ENCODE measurements around the gene HOXC11.

Gene HOXC11

DNA sequence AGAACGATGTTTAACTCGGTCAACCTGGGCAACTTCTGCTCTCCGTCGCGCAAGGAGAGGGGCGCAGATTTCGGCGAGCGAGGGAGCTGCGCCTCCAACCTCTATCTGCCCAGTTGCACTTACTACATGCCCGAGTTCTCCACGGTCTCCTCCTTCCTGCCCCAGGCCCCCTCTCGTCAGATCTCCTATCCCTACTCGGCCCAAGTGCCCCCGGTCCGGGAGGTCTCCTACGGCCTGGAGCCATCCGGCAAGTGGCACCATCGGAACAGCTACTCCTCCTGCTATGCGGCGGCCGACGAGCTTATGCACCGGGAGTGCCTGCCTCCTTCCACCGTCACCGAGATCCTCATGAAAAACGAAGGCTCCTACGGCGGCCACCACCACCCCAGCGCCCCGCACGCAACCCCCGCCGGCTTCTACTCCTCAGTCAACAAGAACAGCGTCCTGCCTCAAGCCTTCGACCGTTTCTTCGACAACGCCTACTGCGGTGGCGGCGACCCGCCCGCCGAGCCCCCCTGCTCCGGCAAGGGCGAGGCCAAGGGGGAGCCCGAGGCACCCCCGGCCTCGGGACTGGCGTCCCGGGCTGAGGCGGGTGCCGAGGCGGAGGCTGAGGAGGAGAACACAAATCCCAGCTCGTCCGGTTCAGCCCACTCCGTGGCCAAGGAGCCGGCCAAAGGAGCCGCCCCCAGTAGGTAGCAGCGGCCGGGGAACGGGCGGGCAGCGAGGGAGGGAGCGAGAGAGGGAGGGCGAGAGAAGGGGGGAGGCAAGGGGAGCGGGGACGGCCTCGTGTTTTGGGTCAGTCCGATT, 513 bp downstream of the HOXC11 start:
- DNase-seq (ENCODE audit: low read depth), result no peak

DNA sequence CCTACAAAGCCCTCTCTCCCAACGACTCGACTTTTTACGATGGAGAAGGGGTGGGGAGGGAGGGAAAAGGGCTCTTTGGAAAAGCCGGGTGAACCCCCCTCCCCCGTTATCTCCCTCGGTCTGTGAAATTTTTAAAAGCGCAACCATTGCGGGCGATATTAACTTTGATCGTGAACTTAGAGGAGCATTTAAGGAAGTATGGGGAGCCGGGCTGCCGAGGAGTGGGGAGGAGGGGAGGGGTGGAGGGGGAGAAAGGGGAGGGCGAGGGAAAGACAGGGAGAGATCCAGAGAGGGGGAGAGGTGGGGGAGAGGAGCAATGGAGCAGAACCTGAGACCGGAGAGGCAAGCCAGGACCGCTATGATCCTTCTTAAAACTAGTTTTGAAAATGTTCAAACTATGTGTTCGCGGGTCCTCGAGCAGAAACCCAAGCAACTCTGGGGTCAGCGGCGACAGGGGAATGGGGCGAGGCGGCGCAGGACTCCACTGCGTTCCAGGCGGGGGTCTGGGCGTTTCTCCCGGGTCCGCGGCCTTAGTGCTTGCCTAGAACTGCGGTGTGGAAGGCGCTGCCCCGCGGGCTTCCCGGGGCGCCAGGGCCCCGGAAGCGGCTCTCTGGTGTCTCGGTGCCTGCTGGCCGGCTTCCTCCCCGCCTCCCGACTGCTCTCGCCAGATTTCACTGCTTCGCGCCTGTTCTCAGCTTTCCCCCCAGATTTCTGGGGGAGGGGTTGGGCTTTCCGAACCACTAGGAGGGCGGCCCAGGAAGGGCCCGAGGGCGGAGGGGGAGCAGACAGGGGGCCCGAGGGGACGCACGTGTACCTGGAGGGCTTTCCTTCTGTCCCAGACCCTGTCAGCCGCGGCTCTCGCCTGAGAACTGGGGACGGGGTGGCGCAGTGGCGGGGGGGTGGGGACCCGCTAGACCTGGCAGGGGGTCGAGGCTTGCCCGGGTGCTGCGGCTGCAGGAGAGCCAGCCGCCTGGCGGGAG, 1.4 kb downstream of the HOXC11 start, which contains the start of gene HOTAIR:
Gene HOTAIR, minus strand, starts transcription at position 871 of the 980 bp plus-strand sequence.
- no peak for DNase-seq (ENCODE audit: low read depth)

DNA sequence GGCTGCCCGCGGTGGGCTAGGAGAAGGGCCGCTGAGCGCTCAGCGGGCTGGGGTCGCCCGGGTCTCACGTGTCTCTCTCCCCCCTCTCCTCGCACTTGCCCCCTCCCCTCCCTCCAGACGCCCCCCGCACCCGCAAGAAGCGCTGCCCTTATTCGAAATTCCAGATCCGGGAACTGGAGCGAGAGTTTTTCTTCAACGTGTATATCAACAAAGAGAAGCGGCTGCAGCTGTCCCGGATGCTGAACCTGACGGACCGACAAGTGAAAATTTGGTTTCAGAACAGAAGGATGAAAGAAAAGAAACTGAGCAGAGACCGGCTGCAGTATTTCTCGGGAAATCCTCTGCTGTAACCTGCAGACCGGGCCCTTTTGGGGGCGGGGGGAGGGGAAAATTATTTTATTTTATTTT, 2.1 kb downstream of the HOXC11 start:
- no peak for DNase-seq (ENCODE audit: low read depth)

DNA sequence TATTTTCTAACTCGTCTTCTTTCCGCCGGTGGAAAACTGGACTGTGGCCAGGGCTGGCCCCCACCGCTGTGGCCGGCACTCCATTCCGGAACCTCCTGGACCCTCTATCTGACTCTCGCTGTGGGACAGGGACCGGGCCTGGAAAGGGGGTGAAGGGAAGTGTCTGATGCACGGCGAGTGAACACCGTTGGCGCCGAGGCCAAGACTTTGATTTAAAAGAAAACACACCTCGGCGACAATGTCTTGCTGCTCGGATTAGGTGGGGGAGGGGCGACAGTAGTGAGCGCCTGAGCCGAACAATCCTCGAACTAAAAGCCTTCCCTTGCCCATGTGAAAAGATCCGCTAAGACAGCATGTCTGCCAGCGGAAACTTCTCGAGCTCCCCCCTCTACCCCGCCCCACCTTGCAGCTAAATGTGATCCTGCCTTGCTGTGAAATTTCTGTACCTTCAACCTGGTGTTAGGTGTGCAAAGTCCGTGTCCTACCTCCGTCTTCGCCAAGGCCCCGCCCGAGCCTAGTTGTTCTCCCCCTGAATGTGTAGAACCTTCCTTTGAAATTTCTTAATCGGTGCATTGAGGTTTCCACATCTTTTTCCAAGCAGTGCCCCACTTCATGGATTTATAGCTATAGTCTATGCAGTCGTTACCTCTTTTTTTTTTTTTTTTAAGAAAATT, 2.7 kb downstream of the HOXC11 start:
- no peak for DNase-seq (ENCODE audit: low read depth)

DNA sequence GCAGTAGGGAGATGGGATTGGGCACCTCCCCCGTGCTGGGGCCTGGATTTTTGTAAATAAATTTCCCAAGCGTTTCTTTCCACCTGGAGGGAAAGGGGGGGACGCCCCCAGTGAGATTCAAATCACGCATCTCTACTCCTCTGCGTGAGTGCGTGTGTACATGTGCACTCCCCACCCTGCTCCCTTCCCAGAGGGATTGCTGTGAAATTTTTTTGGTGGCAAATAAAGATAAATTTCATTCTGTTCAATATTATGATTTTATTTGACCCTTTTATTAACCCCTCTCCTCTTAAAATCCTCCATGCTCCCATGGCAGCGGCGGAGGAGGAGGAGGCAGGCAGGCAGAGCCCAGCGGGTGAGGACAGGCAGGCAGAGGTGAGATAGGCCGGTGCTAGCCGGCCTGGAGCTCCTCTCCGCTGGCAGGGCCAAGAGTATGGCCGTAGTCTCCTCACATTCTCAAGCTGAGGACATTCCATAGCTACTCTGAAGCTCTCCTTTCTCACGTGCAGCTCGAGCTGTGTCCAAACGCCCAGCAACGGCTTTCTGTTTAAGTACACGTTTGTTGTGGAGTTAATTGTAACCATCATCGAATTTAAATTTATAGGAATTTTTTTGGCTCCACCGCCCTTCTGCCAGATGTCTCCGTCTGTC, 3.4 kb downstream of the HOXC11 start:
- DNase-seq (ENCODE audit: low read depth), result no peak

DNA sequence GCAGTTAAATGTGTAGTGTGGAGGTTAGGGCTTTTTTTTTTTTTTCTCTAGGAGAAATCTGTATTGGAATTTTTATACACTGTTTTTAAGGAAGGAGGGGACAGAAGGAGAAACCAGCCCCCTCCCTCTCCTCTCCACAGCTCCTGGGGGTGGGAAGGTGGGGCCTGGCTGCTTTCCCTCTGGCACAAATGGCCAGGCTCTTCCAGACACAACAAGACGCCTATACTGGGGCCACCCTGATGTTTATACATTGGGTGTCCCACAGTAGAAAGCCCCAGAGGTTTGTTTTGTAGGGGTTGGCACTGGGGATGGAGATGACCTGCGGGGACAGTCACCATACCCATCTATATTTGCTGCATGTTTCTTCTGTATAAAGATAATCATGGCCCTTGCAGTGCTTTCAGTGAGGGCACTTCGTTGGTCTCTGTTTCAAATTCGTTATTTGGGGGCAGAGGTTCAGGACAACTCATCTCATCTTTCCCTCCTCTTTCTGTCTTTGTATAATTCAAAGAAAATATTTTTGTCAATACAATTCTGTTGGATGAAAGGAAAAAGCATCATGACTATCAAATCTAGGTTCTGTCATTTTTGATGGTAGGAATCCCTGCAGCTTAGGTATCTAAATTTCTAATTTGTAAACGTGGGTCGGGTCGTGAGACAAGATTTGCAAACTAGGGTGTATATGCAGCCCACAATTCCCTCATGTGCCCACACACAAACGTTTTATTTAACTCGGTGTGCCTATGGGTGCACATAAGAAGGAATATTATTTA, 4.1 kb downstream of the HOXC11 start:
- no peak for DNase-seq (ENCODE audit: low read depth)

DNA sequence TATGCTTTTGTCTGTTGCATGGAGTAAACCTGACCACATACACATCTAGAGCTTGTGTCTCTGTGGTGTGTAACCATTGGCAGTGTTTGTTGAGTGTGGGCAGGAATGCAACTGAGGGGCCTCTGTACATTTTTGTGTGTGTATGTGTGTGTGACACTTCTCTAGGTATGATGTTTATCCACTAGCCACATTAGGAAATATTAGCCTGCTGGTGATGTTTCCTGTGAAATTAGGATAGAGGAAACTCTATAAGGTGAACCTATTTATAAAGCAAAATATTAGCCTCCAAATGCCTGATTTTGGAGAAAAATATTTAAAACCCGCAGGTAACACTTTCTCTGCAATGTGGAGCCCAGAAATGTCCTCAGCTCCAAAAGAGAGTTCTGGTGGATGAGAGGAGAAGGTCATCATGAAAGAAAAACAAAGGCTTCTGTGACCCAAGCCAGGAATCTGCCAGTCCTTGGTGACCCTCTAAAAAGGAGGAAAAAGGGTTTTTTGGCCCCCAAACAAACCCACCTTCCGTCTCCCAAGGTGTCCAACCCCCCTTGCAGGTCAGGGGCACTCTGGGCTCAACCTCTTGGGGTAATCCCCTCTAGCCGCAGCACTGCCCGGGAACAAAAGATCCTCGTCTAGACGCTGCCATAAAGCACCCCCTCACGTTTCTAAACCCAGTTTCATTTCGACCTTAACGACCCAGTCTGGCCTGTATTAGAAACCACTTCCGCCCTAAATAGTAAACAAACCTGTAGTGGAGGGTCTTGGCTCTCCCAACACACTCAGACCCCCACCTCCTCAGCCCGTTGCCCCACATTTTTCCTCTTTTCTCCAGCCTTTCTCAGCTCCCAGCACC, 4.9 kb downstream of the HOXC11 start:
- DNase-seq (ENCODE audit: low read depth), result no peak

DNA sequence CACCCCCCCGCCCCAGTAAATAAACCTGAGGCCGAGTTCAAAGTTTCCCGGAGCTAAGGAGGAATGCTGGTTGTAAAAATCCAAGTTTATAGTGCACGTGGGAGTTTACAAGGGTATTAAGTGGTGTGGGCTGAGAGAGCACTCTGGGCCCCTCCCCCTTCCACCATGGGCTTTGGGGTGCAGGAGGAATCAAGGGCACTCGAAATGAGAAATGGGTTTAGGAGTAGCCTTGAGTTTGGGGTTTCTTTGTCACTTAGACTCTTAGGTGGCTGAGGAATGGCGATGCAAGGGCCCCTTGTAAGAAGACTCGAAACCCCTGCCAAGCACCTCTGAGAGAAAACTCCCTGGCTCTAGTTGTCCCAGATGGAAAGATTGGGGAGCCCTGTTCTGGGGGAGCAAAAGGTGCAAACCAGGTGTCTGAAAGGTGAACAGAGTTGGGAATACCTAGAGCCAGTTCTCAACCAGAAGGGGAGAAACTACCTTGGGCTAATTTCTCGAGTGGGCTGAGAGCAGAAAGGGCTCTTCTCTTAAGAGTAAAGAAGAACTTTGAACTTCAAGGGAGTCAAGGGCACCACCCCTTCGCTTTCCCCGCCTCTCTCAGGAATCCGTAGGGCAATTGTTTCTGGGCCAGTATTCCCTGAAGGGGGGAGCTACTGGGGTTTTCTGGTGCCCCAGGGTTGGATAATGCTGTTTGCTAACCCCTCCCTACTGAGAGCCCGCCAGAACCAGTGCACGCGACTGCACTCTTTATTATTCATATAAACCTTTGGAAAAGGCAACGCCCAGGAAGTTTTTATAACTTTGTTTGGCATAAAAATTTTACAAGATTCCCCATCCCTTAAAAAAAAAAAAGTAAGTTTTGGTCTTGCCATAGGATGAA, 5.8 kb downstream of the HOXC11 start:
- no peak for DNase-seq (ENCODE audit: low read depth)

DNA sequence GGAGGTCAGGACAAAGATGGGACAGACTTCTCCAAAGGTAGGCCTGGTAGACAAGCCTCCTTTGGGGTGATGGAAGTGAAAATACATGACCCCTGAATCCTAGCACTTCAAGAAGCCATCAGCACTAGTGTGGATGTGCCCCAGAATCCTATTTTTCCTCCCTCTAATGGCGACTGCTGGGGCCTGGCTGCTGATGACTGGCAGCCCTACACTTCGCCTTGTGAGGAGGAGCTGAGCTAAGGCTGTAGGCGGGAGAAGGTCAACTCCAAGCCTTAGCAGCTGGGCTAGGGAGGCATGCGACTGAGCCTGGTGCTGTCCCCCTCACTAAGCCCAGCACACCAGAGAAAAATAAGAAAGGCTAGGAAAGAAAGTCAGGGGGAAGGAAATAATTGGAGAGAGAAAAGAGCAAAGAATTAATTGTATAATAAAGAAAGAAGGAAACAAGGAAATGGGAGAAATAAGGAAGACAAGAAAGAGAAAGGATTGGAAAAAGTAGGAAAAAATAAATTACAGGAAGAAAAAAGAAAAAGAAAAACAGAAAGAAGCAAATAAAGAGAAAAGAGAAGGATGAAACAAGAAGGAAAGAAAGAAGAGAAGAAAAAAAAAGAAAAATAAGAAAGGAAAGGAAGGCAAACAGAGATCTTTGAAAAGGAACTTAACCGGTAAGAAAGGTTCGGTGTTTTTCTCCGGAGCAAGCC, 7.3 kb downstream of the HOXC11 start:
- no peak for DNase-seq (ENCODE audit: low read depth)

DNA sequence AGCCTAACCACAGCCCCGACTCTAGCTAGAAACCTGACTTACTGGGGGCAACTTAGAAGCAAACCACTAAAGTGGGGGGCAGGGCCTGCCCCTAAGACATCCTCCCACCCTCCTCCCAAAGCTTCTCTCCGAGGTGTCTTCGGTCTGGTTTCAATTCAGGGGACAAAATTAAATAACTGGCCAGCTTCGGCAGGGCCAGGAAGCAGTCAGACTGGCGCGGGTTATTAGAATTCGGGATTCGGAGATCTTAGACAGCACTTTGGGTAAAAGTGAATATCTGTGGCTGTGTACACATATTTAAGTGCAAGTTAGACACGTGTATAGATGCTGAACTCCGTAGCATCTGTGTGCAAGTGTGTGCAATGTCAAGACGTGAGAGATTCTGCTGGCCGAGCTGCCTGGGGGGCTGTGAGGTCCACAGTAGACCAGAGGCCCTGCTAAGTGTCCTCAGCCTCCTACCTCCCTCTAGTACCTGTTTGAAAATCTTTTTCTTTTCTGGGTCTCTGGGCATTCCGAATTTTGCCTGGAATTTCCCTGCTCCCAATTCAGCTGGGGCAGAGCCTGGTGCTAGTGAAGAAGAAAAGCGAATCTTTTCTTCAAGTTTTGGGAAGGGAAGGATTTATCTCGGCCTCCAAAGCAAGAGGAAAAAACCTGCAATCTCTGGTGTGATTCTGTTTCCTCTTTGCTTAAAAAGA, 8.0 kb downstream of the HOXC11 start:
- no peak for DNase-seq (ENCODE audit: low read depth)

DNA sequence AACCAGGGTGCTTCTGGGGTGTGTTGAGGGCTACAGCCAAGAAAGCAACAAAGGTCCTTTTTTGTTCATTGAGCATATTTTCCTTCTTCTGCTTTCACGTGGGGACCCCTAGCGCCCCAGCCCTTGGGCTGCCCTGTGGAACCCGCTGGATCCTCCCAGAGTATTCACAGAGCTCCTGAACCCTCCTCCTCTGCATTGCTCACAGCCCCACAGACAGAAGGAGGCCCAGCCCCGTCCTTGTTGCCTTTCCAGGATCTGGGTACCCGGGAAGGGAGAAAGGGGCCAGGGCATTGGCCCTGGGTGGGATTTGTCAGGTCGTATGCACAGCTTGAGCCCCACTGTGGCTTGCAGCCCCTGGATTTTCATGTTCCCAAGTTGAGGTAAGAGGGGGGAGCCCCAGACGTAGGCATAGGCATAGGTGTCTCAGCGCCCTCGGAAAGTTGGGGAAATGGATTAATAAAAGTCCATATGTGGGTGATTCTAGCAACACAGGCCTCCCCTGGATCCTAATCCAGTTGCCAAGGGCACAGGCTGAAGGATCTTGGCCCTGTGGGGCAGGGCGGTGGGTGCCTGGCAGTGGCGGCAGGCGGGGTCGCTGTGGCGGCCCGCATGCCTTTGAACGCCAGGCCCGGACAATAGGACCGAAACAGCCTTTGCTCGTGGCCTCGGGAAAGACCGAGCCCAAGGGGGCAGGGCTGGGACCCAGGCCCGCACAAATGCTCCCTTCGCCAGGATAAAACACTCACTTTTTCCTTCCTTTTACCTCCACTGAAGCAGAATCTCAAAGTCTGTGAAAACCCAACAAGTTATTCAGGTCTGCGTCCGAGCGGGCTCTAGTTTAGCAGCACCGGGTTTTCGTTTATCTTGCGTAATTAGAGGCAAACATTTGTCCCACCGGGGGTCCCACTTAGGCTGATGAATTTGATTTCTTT, 9.0 kb downstream of the HOXC11 start:
- DNase-seq (ENCODE audit: low read depth), result no peak

DNA sequence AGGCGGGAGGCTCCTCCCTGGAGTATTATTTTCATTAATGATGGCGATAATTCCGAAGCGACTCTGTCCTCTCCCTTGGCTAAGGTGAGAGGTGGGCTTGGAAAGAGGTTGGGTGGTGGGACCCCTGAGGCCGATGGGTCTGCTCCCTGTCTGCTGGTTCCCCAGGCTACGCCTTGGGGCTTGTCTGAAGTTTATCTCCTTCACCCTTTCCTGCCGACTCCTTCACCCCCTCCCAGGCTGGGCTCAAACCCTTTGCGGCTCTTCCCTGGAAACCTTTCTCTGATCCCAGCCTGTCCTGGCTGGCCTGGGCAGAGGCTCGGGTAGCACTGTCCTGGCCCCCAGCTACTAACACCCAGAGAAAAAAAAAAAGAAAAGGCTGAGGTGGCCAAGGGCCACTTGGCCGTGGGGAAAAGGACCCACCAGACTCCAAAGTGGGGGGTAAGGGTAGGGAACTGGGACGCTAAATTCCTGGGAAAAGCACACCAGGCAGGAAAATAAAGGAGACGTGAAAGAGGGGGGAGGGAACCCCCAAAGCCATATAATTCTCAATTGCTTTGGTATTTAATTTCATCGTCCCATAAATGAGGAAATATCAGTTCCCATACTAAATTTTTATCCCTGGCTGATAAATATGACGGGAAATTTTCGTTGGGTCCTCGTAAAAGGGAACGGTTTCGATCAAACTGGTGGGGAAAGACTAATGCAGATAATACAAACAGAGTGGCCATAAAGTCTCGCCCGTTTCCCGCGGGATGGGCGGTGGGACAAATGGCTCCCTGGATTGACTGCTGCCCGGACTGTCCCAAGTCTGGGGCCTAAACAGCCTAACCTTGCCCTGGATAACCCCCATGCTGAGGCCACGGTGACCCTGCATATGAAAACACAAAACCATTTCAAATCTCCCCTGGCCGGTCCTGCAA, 10.0 kb downstream of the HOXC11 start:
- no peak for DNase-seq (ENCODE audit: low read depth)

DNA sequence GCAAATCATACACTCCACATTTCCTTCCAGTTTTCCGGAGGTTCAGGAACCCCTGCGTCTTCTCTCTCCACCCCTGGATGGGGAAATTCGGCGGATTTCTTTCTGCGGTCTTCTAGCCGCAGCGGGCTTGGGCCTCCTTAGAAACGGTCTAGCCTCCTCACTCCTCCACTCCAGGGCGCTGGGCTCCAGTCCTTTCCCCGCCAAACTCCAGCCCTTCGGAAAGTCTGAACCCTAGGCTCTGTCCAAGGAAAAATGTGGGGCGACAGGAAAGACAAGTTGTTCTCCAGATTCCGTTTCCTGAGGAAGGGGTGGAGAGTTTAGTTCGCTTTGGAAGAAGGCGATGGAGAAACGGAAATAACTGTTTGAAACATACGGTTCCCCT, 10.6 kb downstream of the HOXC11 start:
- no peak for DNase-seq (ENCODE audit: low read depth)

DNA sequence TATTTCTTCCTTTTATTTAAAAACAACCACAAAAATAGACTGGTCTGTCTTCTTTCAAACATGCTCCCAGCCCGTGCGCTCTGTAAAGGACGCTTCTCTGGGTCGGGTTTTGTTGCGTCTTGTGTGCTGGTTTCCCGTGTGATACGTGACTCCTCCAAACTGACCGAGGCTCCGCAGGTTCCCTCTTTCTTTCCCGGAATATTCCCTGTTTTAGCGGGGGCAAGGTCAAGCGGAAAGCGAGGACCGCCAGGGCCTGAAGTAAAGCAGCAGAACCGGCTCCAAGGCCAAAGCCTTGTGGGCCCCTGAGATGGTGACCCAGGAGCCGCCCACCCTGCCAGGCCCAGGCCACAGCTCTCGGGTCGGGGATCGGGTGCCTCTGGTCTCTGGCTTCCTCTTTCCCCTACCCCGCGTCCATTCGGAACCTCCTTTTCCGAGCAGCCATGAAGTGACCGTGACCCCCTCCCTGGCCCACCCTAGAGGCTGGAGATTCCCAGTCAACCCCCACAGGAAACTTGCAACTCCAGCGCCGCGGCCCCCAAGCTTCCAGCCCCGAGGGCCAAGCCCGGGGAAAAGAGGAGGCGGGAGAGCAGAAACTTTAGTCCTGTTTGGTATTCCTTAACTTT, 11.1 kb downstream of the HOXC11 start:
- DNase-seq (ENCODE audit: low read depth), result no peak

Data from stimulated activated CD8-positive, alpha-beta memory T cell treated with anti-CD3 and anti-CD28 coated beads, Interleukin-12 subunit alpha, Interleukin-12 subunit beta, amount 100 ng/mL, for 1 hour (primary cell).